NCI-H748 treated with DMSO at 0.1 percent for 48 hours (cell line): ENCODE measurements around the gene STPG4.
"Not testable (repeated sequence)": the region's sequence is repeated elsewhere in the genome, so short reads cannot be mapped to it uniquely, and the experiment has no call there.

ENCODE experiments used
- DNase-seq: peaks from one replicate; lab custom pipeline; 2025; lab: John Stamatoyannopoulos, UW

The STPG4 gene

GRCh38 chr2:47172922-47173695, 18.0 kb upstream of the STPG4 start:
- DNase-seq = no peak

- DNase-seq = no peak
Observed at GRCh38 chr2:47172156-47172921, 17.2 kb upstream of the STPG4 start.

GRCh38 chr2:47169784-47170183, 14.7 kb upstream of the STPG4 start:
- DNase-seq = no peak

- not testable (repeated sequence) for DNase-seq
Observed at GRCh38 chr2:47168895-47169294, 13.8 kb upstream of the STPG4 start.

GRCh38 chr2:47167149-47167548, 12.0 kb upstream of the STPG4 start:
- no peak for DNase-seq

GRCh38 chr2:47165001-47165555, 10.0 kb upstream of the STPG4 start:
- DNase-seq = no peak

GRCh38 chr2:47162780-47163179, 7.7 kb upstream of the STPG4 start:
- DNase-seq = no peak

- no peak for DNase-seq
Observed at GRCh38 chr2:47161475-47161874, 6.4 kb upstream of the STPG4 start.

- no peak for DNase-seq
Observed at GRCh38 chr2:47160660-47161059, 5.6 kb upstream of the STPG4 start.

GRCh38 chr2:47160211-47160610, 5.1 kb upstream of the STPG4 start:
- DNase-seq = no peak

GRCh38 chr2:47159627-47160026, 4.5 kb upstream of the STPG4 start:
- no peak for DNase-seq

- DNase-seq = no peak
Observed at GRCh38 chr2:47158576-47158975, 3.5 kb upstream of the STPG4 start.

GRCh38 chr2:47152803-47153202, 2.3 kb downstream of the STPG4 start:
- DNase-seq = no peak

GRCh38 chr2:47150175-47150574, 4.9 kb downstream of the STPG4 start:
- DNase-seq = no peak

GRCh38 chr2:47147021-47147420, 8.1 kb downstream of the STPG4 start:
- DNase-seq = no peak

GRCh38 chr2:47145466-47145865, 9.6 kb downstream of the STPG4 start:
- DNase-seq = no peak

GRCh38 chr2:47141520-47141919, 13.6 kb downstream of the STPG4 start:
- no peak for DNase-seq

GRCh38 chr2:47134386-47135090, 20.6 kb downstream of the STPG4 start:
- no peak for DNase-seq

- no peak for DNase-seq
Observed at GRCh38 chr2:47133046-47133445, 22.1 kb downstream of the STPG4 start.

GRCh38 chr2:47129191-47129706, 25.9 kb downstream of the STPG4 start:
- no peak for DNase-seq

- no peak for DNase-seq
Observed at GRCh38 chr2:47128705-47129104, 26.4 kb downstream of the STPG4 start.

GRCh38 chr2:47127862-47128543, 27.1 kb downstream of the STPG4 start:
- no peak for DNase-seq
